Suprapubic skin (tissue), 4 donors: ENCODE results near the gene SFT2D1.

ENCODE experiments used
- EP300 ChIP-seq: sonication (generic); formaldehyde crosslinking; IDR thresholded peaks from one replicate; pipeline ENCODE4 v1.6.1; 2017; ENCODE audit warnings: antibody characterized with exemption
- POLR2AphosphoS5 ChIP-seq, 3 donors: sonication (generic); formaldehyde crosslinking; IDR thresholded peaks; one replicate each; pipeline ENCODE4 v1.6.1; 2017; ENCODE audit warnings: antibody characterized with exemption in 3 of 3
- TF ChIP-seq, protein P1 (sequence below), 2 donors: fragments of 200-600 bp in 1 of 2; fragments of 450-650 bp in 1 of 2; sonication (generic) in 1 of 2; IDR thresholded peaks; one replicate each; pipeline ENCODE4 v1.5.1; 2016 to 2019; ENCODE audit warnings: antibody characterized with exemption in 2 of 2, mild to moderate bottlenecking in 1 of 2, moderate library complexity in 1 of 2

DNA sequence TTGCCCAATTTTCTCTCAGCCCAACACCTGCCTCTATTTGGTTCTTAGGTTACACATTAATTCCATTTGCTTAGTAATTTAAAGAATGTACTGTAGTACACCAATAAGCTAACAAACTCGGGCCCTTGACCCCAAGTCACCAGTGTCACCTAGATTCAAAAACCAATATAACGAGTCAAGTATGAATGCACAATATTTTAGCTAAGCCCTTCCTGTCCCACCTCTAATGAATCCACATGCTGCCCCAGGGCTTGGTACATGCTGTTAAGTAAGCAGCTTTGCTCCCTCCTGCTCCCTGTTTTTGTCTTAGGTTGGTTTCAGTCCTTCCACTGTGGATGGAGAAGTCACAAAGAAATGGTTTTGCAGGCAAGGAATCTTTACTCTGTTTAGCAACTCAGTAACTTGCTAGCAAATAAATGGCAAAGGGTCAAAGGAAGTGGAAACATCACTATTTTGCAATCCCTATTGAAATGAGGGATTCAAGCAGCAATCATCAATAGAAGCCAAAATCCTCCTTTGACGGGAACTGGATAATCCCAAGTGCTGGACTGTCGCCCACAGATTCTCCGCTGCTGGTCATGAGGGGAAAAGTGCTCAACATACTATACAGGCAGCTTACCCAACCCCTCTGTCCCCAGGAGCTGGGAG, 45.4 kb upstream of the SFT2D1 start:
- TF ChIP-seq, protein P1, sequence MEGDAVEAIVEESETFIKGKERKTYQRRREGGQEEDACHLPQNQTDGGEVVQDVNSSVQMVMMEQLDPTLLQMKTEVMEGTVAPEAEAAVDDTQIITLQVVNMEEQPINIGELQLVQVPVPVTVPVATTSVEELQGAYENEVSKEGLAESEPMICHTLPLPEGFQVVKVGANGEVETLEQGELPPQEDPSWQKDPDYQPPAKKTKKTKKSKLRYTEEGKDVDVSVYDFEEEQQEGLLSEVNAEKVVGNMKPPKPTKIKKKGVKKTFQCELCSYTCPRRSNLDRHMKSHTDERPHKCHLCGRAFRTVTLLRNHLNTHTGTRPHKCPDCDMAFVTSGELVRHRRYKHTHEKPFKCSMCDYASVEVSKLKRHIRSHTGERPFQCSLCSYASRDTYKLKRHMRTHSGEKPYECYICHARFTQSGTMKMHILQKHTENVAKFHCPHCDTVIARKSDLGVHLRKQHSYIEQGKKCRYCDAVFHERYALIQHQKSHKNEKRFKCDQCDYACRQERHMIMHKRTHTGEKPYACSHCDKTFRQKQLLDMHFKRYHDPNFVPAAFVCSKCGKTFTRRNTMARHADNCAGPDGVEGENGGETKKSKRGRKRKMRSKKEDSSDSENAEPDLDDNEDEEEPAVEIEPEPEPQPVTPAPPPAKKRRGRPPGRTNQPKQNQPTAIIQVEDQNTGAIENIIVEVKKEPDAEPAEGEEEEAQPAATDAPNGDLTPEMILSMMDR (IDR thresholded peaks at IDR 0.05): no peak
- TF ChIP-seq EP300 (no peak), POLR2AphosphoS5 (IDR thresholded peaks at IDR 0.05) (no peak)
